Measurements from ENCODE around the gene MACC1.

DNA sequence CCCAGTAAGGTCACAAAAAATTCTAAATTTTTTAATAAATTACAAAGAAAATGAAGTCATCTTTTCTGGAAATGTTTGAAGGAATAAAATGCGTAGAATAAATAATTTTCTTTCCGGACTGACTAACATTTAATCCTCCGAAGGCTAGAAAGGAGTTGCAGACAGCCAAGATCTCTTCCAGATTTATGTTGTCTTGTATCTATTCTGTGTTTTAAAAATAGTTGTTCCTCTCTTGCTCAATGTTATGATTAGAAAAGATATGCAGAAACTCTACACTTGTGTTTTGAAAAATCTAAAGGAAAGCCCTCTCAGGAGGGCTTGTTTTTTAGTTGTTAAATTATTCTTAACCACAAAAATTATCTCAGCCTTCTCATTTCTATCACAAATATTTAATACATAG lies 70.7 kb downstream of the MACC1 start:
- no peak for TF ChIP-seq POLR2A (IDR thresholded peaks at IDR 0.05)
- TF ChIP-seq, protein P1, sequence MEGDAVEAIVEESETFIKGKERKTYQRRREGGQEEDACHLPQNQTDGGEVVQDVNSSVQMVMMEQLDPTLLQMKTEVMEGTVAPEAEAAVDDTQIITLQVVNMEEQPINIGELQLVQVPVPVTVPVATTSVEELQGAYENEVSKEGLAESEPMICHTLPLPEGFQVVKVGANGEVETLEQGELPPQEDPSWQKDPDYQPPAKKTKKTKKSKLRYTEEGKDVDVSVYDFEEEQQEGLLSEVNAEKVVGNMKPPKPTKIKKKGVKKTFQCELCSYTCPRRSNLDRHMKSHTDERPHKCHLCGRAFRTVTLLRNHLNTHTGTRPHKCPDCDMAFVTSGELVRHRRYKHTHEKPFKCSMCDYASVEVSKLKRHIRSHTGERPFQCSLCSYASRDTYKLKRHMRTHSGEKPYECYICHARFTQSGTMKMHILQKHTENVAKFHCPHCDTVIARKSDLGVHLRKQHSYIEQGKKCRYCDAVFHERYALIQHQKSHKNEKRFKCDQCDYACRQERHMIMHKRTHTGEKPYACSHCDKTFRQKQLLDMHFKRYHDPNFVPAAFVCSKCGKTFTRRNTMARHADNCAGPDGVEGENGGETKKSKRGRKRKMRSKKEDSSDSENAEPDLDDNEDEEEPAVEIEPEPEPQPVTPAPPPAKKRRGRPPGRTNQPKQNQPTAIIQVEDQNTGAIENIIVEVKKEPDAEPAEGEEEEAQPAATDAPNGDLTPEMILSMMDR (IDR thresholded peaks at IDR 0.05) = no peak
